Type B pancreatic cell (in vitro differentiated cells): ENCODE data around the gene KIF4A. TPM values are rescaled to one million over a fixed set of nuclear protein-coding genes. Genes with fewer than 3 reads are reported as not detected.
"Not testable (repeated sequence)": the region's sequence is repeated elsewhere in the genome, so short reads cannot be mapped to it uniquely, and the experiment has no call there.

Source experiments
- DNase-seq: peaks from one replicate; pipeline ENCODE4 v3.0.0; 2021; ENCODE audit warnings: mixed read lengths; ENCODE audit not compliant: unreplicated experiment; ENCODE audit errors: extremely low spot score
- H3K27ac Mint-ChIP-seq: 2 replicates; pipeline ENCODE4 v1.8.0; 2021; ENCODE audit warnings: mild to moderate bottlenecking, mixed read lengths
- H3K27me3 Mint-ChIP-seq: 2 replicates; pipeline ENCODE4 v1.8.0; 2021; ENCODE audit warnings: mixed read lengths
- H3K36me3 Mint-ChIP-seq: 2 replicates; pipeline ENCODE4 v1.8.0; 2021; ENCODE audit warnings: mixed read lengths
- H3K4me1 Mint-ChIP-seq: one replicate; pipeline ENCODE4 v1.8.0; 2021; ENCODE audit warnings: mixed read lengths; ENCODE audit not compliant: unreplicated experiment
- H3K4me3 Mint-ChIP-seq: 2 replicates; pipeline ENCODE4 v1.8.0; 2021; ENCODE audit warnings: mild to moderate bottlenecking, mixed read lengths
- H3K9me3 Mint-ChIP-seq: 2 replicates; pipeline ENCODE4 v1.8.0; 2021; ENCODE audit warnings: mixed read lengths
- total RNA-seq: library from RNA; stranded (reverse); gene quantifications from 2 replicates; pipeline ENCODE4 v1.2.1, GENCODE V29; 2021; ENCODE audit warnings: low replicate concordance
- TF ChIP-seq, protein P1 (sequence below): fragments of 200-600 bp; sonication (generic); conservative IDR thresholded peaks from 2 replicates; pipeline ENCODE4 v1.5.0; 2021; ENCODE audit warnings: antibody characterized with exemption, mild to moderate bottlenecking

KIF4A gene
- total RNA-seq, 1 donor from 2014 or later: 29.8 TPM

DNA sequence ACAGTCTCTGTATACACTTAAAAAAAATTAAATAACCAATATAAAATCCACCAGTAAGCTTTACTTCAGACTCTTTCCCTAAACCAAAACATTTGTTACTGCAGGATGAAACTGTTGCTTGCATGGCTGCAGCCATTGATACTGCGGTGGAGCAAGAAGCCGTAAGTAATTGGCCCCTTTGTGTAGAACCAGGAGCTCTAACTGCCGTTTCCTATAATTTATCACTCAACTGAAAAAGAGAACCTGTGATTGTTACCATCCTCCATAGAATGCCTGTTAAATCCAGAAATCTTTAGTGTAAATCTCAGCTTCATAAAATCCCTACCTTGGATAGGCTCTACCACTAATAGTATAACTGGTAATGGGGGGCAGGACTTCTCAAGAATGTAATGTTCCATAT, 62.6 kb downstream of the KIF4A start:
- Mint-ChIP-seq H3K4me3 (no peak overlapping the region), H3K4me1 (no peaks in the 10 kb centered on the region), H3K36me3 (peaks cover 16% of the 10 kb centered on the region), H3K9me3 (peaks cover 4% of the 10 kb centered on the region), H3K27me3 (no peaks in the 10 kb centered on the region), H3K27ac (no peak overlapping the region)
- TF ChIP-seq, protein P1, sequence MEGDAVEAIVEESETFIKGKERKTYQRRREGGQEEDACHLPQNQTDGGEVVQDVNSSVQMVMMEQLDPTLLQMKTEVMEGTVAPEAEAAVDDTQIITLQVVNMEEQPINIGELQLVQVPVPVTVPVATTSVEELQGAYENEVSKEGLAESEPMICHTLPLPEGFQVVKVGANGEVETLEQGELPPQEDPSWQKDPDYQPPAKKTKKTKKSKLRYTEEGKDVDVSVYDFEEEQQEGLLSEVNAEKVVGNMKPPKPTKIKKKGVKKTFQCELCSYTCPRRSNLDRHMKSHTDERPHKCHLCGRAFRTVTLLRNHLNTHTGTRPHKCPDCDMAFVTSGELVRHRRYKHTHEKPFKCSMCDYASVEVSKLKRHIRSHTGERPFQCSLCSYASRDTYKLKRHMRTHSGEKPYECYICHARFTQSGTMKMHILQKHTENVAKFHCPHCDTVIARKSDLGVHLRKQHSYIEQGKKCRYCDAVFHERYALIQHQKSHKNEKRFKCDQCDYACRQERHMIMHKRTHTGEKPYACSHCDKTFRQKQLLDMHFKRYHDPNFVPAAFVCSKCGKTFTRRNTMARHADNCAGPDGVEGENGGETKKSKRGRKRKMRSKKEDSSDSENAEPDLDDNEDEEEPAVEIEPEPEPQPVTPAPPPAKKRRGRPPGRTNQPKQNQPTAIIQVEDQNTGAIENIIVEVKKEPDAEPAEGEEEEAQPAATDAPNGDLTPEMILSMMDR: no peak
- no peak for DNase-seq

DNA sequence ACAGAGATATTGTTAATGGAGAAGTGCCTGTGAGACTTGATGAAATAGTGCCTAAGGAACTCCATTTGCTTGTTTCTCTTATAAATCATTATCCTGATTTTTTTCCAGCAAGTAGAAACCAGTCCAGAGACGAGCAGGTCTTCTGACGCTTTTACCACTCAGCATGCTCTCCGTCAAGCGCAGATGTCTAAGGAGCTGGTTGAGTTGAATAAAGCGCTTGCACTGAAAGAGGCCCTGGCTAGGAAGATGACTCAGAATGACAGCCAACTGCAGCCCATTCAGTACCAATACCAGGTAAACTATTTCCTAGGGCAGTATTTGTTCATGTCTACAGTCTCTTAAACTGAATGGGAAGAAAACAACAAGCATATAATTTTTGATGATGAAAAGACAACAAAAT, 63.6 kb downstream of the KIF4A start:
- Mint-ChIP-seq H3K27me3 (no peaks in the 10 kb centered on the region), H3K36me3 (peaks cover 14% of the 10 kb centered on the region), H3K9me3 (peaks cover 4% of the 10 kb centered on the region), H3K4me3 (no peak overlapping the region), H3K4me1 (no peaks in the 10 kb centered on the region), H3K27ac (no peak overlapping the region)
- TF ChIP-seq, protein P1: no peak
- DNase-seq: no peak

DNA sequence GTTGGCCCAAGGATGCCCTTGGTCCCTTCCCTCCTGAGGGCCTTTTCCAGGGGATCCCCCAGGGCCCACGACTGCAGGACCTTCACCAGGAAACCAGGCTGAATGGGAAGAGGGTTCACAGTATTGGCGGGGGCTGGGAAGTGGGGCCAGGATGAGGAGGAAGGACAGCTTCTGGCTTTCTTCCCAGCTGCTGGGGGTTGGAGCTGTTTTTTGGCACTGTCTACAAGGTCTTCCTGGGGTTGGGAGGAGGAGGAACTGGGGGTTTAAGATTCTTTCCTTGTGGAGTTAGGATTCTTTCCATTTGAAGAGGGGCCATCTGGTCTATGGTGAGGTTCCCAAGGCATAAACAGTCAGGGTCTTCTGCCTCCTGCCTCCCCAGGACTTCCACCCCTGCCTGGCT, 64.8 kb downstream of the KIF4A start:
- Mint-ChIP-seq H3K36me3 (peaks cover 17% of the 10 kb centered on the region), H3K27me3 (no peaks in the 10 kb centered on the region), H3K4me1 (no peaks in the 10 kb centered on the region), H3K27ac (no peak overlapping the region), H3K9me3 (peaks cover 4% of the 10 kb centered on the region), H3K4me3 (no peak overlapping the region)
- DNase-seq: no peak
- TF ChIP-seq, protein P1: no peak

DNA sequence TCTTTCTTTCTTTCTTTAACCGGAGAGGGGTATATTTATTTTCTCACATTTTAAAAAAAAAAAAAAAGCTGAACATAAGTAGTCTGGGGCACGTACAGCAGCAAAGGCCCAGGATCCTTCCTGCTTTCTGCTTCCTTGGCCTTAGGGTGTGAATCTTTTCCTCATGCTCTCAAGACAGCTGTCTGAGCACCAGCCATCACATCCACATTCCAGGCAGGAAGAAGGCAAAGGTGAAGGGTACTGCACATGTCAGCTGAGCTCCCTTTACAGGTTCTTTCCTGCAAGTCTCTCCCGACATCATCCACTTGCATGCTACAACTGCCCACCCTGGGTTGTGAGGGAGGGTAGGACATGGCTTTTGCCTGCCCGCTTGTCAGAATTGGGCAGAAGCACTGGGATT, 69.6 kb downstream of the KIF4A start:
- Mint-ChIP-seq H3K9me3 (no peaks in the 10 kb centered on the region), H3K27ac (no peak overlapping the region), H3K36me3 (peaks cover 4% of the 10 kb centered on the region), H3K27me3 (no peaks in the 10 kb centered on the region), H3K4me3 (no peak overlapping the region), H3K4me1 (no peaks in the 10 kb centered on the region)
- no peak for DNase-seq
- TF ChIP-seq, protein P1: no peak

DNA sequence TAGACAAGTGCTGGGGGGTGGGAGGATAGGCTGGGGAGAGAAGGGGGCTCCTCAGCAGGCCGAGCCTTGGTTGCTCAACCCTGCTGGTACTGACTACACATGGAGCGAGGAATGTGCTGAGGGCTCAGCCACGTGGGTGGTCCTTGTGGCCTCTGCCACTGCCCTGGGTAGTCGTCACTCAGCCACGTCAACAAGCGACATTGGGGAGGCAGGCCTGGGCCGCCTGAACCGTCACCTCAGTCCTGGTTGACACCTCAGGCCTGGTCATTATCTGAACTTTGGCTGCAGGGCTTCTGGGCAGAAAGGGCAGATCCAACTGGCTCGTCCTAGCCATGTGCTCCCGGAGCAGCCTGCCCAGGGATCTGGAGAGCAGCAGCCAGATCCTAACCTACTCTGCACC, 70.5 kb downstream of the KIF4A start:
- Mint-ChIP-seq H3K36me3 (peaks cover 4% of the 10 kb centered on the region), H3K9me3 (no peaks in the 10 kb centered on the region), H3K27ac (no peak overlapping the region), H3K4me1 (no peaks in the 10 kb centered on the region), H3K4me3 (no peak overlapping the region), H3K27me3 (no peaks in the 10 kb centered on the region)
- DNase-seq: no peak
- TF ChIP-seq, protein P1: no peak

DNA sequence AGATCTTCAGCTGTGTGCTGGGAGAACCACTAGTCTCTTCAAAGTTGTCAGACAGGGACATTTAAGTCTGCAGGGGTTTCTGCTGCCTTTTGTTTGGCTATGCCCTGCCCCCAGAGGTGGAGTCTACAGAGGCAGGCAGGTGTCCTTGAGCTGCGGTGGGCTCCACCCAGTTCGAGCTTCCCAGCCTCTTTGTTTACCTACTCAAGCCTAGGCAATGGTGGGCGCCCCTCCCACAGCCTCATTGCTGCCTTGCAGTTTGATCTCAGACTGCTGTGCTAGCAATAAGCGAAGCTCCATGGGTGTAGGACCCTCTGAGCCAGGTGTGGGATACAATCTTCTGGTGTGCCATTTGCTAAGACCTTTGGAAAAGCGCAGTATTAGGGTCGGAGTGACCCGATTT, 78.8 kb downstream of the KIF4A start:
- H3K4me1 Mint-ChIP-seq, H3K27me3 Mint-ChIP-seq, H3K27ac Mint-ChIP-seq, H3K36me3 Mint-ChIP-seq, H3K9me3 Mint-ChIP-seq, H3K4me3 Mint-ChIP-seq, DNase-seq: not testable (repeated sequence)
